GM18870 (cell line): ENCODE data around the gene RHOF.
A peak's percentile ranks its signal among the peaks of the same experiment; 100 is the strongest.
"Not testable (repeated sequence)": the region's sequence is repeated elsewhere in the genome, so short reads cannot be mapped to it uniquely, and the experiment has no call there.

Source experiments
- ATAC-seq: cut with Tn5 transposase; IDR thresholded peaks from one replicate; pipeline ENCODE4 v1.9.1; 2021; ENCODE audit warnings: moderate library complexity; ENCODE audit not compliant: unreplicated experiment

The RHOF gene

GRCh38 chr12:121793838-121794533, 498 bp upstream of the RHOF start:
- ATAC-seq, result peak; percentile 29

- ATAC-seq, result no peak
Measured at GRCh38 chr12:121792607-121793439, 665 bp downstream of the RHOF start.

GRCh38 chr12:121791671-121792551, 1.6 kb downstream of the RHOF start:
- ATAC-seq, result no peak

- not testable (repeated sequence) for ATAC-seq
Measured at GRCh38 chr12:121790785-121791184, 2.7 kb downstream of the RHOF start.

GRCh38 chr12:121789800-121790728, 3.4 kb downstream of the RHOF start:
- ATAC-seq, result no peak

- ATAC-seq, result no peak
Measured at GRCh38 chr12:121789233-121789781, 4.2 kb downstream of the RHOF start.

- no peak for ATAC-seq
Measured at GRCh38 chr12:121788176-121788818, 5.2 kb downstream of the RHOF start.

- no peak for ATAC-seq
Measured at GRCh38 chr12:121787063-121788025, 6.1 kb downstream of the RHOF start.

- ATAC-seq, result no peak
Measured at GRCh38 chr12:121786440-121786825, 7.1 kb downstream of the RHOF start.

- ATAC-seq, result no peak
Measured at GRCh38 chr12:121784460-121784859, 9.0 kb downstream of the RHOF start.

- ATAC-seq, result no peak
Measured at GRCh38 chr12:121783766-121784165, 9.7 kb downstream of the RHOF start.

- no peak for ATAC-seq
Measured at GRCh38 chr12:121781998-121782979, 11.2 kb downstream of the RHOF start.

- no peak for ATAC-seq
Measured at GRCh38 chr12:121781484-121781997, 11.9 kb downstream of the RHOF start.

GRCh38 chr12:121780429-121780828, 13.1 kb downstream of the RHOF start:
- no peak for ATAC-seq

- ATAC-seq, result no peak
Measured at GRCh38 chr12:121779422-121779895, 14.0 kb downstream of the RHOF start.

- ATAC-seq, result no peak
Measured at GRCh38 chr12:121778567-121779421, 14.7 kb downstream of the RHOF start.
